Heart right ventricle (tissue), 16 donors: ENCODE measurements around the gene GLRA2. TPM values are rescaled to one million over a fixed set of nuclear protein-coding genes. Genes with fewer than 3 reads are reported as not detected.
A peak's percentile ranks its signal among the peaks of the same experiment; 100 is the strongest.

Experiments
- ATAC-seq, 8 donors: fragments of 200-7000 bp; cut with Tn5 transposase; one replicate each; pipeline ENCODE4 v1.9.1; 2020; ENCODE audit warnings: mild to moderate bottlenecking in 8 of 8, moderate library complexity in 8 of 8, moderate number of reproducible peaks in 1 of 8
- DNase-seq, 2 donors: peaks; one replicate each; pipeline ENCODE4 v3.0.0-alpha.2; 2020
- H3K27ac ChIP-seq, 10 donors: fragments of 200-600 bp; sonication (generic) in 2 of 10; one replicate each; pipeline versions ENCODE4 v1.5.0 to v1.8.0; 2020 to 2022; ENCODE audit warnings: mild to moderate bottlenecking in 3 of 10
- H3K27me3 ChIP-seq, 7 donors: fragments of 200-600 bp; one replicate each; pipeline ENCODE4 v1.8.0; 2021 to 2022; ENCODE audit warnings: mild to moderate bottlenecking in 2 of 7
- H3K36me3 ChIP-seq, 9 donors: fragments of 200-600 bp; sonication (generic) in 1 of 9; one replicate each; pipeline versions ENCODE4 v1.5.0 to v1.8.0; 2020 to 2022; ENCODE audit warnings: mild to moderate bottlenecking in 2 of 9
- H3K4me1 ChIP-seq, 9 donors: fragments of 200-600 bp; sonication (generic) in 1 of 9; one replicate each; pipeline versions ENCODE4 v1.5.0 to v1.8.0; 2020 to 2022; ENCODE audit warnings: mild to moderate bottlenecking in 4 of 9
- H3K4me3 ChIP-seq, 10 donors: fragments of 200-600 bp; sonication (generic) in 2 of 10; one replicate each; pipeline versions ENCODE4 v1.5.0 to v1.8.0; 2020 to 2022; ENCODE audit warnings: mild to moderate bottlenecking in 7 of 10, moderate library complexity in 2 of 10
- H3K9me3 ChIP-seq, 11 donors: fragments of 200-600 bp in 10 of 11; sonication (generic) in 2 of 11; one replicate each; pipeline versions ENCODE4 v1.5.0 to v1.8.0; 2013 to 2022; ENCODE audit warnings: mild to moderate bottlenecking in 2 of 11, control low read depth in 1 of 11, moderate library complexity in 1 of 11
- CTCF ChIP-seq, 9 donors: fragments of 200-600 bp; sonication (generic) in 2 of 9; IDR thresholded peaks; one replicate each; pipeline versions ENCODE4 v1.5.0 to v1.8.0; 2021 to 2022; ENCODE audit warnings: antibody characterized with exemption in 9 of 9, mild to moderate bottlenecking in 5 of 9, moderate library complexity in 1 of 9
- WGBS, 2 donors: extraction: QIAGEN DNeasy Blood & Tissue Kit; methylation state at CpG; one replicate each; pipeline ENCODE4 v1.1.7; 2013; ENCODE audit warnings: inconsistent platforms in 1 of 2; 5-methylcytosine and 5-hydroxymethylcytosine counted together
- intact Hi-C, 10 donors: fragments of 100-400 bp; cut with DNase I; formaldehyde crosslinking; loops; one replicate each; pipeline versions ENCODE4 v1.11.1 to v1.14.2; 2022
- long read RNA-seq, 3 donors: library from polyadenylated mRNA; unstranded; transcript quantifications; one replicate each; pipeline ENCODE4 v2.0.0, GENCODE V29; 2020 to 2021
- polyA plus RNA-seq, 2 donors: library from polyadenylated mRNA; stranded (reverse); fragments of 200-250 nt; gene quantifications; one replicate each; pipeline ENCODE4 v1.2.3, GENCODE V29; 2013
- total RNA-seq, 10 donors: library from RNA; stranded (reverse); fragmentation: NEBNext Ultra II Directional in 3 of 10; extraction: Animal tissue kit (Norgen Biotek cat#: 25700) in 3 of 10; gene quantifications; one replicate each; pipeline versions ENCODE4 v1.2.1 to v1.2.4, GENCODE V29; 2021 to 2023
- donor health status: Arrhythmogenic right ventricular cardiomyopathy.
- donor health status: ischemic (EF 13 %, LVEDD 7.1; RV severe dilation, severe dysfunction).
- donor health status: healthy with polysubstance abuse.
- donor health status: DM: no; HTN: yes; CAD: no.
- donor health status: DM: no; HTN: no; CAD: no.
- donor health status: ischemic (EF 25% LVEDD 6.9; RV normal size, moderate dysfunction).
- donor health status: ischemic (EF 25% LVEDD 5.7; RV mildly dilated, moderate dysfunction).
- donor health status: healthy.
- donor health status: DM: yes; HTN: yes; CAD: no.
- donor health status: Ischemic cardiomyopathy.
- donor health status: ischemic (EF 35%, LVEDD 5.7; RV mildly dilated, moderate dysfunction).
- donor health status: nonischemic (EF 11% LVEDD 7.7; RV severe dilation, severe dysfunction).
- donor health status: DM: yes; HTN: yes; CAD: no.
- donor health status: PGD.
- donor health status: ischemic (EF 29% LVEDD 5.4; RV normal size, mild dysfunction).
- donor health status: nonischemic (EF 23%, LVEDD 6.1; RV moderate dilation, normal function).

The GLRA2 gene
- total RNA-seq (not detected), polyA plus RNA-seq (not detected)
- long read RNA-seq, donor 1, result 0 reads
- long read RNA-seq, donor 2, result 0 reads
- long read RNA-seq, donor 3, result 0 reads

- Histone ChIP-seq H3K27me3 (peaks cover 0 to 36% (median 0%) of the 10 kb centered on the region in 7 donors), H3K9me3 (no peaks in the 10 kb centered on the region), H3K4me1 (no peaks in the 10 kb centered on the region), H3K36me3 (no peaks in the 10 kb centered on the region), H3K4me3 (no peak within 1 kb of the TSS), H3K27ac (no peak within 1 kb of the TSS)
- 5 to 6% methylated on average over 17 of the region's 17 CpGs for whole genome bisulfite sequencing, 2 donors
- no peak for DNase-seq
- no peak for TF ChIP-seq CTCF (IDR thresholded peaks at IDR 0.05)
- no peak for ATAC-seq
- intact Hi-C loops, result loop anchor here in 4 of 10 donors (5.0 to 10.0 kb wide), 2 partner anchors 67 to 435 kb away; no protein-coding TSS in a partner anchor
These were observed at the start of gene GLRA2 for GRCh38 chrX:14529290-14529989. GLRA2 (plus strand) TSS chrX:14529536; CDS start chrX:14530058, 522 bp downstream.

DNA sequence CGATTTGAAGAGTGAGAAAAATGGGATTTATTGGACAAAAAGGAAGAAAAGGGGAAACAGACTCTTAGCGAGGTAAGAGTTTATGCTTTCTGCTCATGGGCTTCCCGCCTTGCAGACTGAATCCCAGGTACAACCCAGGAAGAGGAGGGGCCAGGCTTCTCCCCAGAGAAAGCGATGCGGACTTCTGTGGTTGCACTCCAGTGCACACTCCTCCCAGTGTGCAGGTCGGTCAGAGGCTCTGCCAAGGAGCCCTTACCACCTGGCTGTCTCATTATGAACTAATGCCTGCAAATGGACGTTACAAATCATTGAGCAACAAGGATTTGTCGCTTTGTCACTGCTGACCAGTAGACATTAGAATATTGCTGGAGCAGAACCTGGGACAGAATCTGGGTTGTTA is 39.9 kb upstream of the GLRA2 start:
- Histone ChIP-seq H3K9me3 (no peaks in the 10 kb centered on the region), H3K27me3 (peaks cover 0 to 19% (median 0%) of the 10 kb centered on the region in 7 donors), H3K4me3 (no peak overlapping the region), H3K4me1 (no peaks in the 10 kb centered on the region), H3K27ac (no peak overlapping the region), H3K36me3 (no peaks in the 10 kb centered on the region)
- DNase-seq, result no peak
- intact Hi-C loops, result no loop called here
- 80% methylated on average over 8 of the region's 8 CpGs for WGBS, 2 donors
- no peak for ATAC-seq
- no peak for TF ChIP-seq CTCF (IDR thresholded peaks at IDR 0.05)

DNA sequence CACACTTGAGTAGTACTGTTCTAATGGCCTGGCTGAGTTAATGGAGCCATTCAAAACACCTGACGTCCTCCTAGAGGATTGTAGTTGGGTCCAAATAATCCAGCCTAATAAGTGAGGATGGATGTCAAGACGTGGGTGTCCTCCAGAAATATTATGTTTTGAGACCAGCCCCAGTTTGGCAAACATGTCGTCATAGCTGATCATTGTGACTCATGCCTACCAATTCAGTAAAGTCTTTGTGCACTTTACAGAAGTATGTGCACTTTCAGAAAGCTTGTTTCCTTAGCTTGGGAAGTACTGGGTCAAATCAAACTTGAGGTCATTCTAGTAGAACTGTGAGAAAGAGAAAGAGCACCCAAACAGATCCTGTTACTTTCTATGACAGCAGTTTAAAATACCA is 37.6 kb upstream of the GLRA2 start:
- H3K27ac ChIP-seq, result no peak overlapping the region
- DNase-seq, result no peak
- H3K27me3 ChIP-seq, result peaks cover 0 to 19% (median 0%) of the 10 kb centered on the region in 7 donors
- ATAC-seq, result no peak
- 63 to 69% methylated on average over 3 of the region's 3 CpGs for WGBS, 2 donors
- peaks cover 0 to 4% (median 0%) of the 10 kb centered on the region in 9 donors for H3K4me1 ChIP-seq
- intact Hi-C loops, result no loop called here
- no peak overlapping the region for H3K4me3 ChIP-seq
- no peaks in the 10 kb centered on the region for H3K9me3 ChIP-seq
- no peaks in the 10 kb centered on the region for H3K36me3 ChIP-seq
- TF ChIP-seq CTCF (IDR thresholded peaks at IDR 0.05), result no peak

GRCh38 chrX:14496674-14497073 is 32.7 kb upstream of the GLRA2 start:
- 52 to 61% methylated on average over 3 of the region's 3 CpGs for WGBS, 2 donors
- Histone ChIP-seq H3K4me1 (peaks cover 0 to 9% (median 0%) of the 10 kb centered on the region in 9 donors), H3K9me3 (no peaks in the 10 kb centered on the region), H3K36me3 (no peaks in the 10 kb centered on the region), H3K27me3 (peaks cover 0 to 7% (median 0%) of the 10 kb centered on the region in 7 donors), H3K27ac (peak overlapping the region in 7 of 10 donors; percentile 15 to 79 (median 65)), H3K4me3 (peak overlapping the region in 6 of 10 donors; percentile 32 to 42 (median 36))
- DNase-seq (no peak), ATAC-seq (no peak)
- no peak for TF ChIP-seq CTCF (IDR thresholded peaks at IDR 0.05)
- intact Hi-C loops, result loop anchor here in 2 of 10 donors (2.0 to 5.0 kb wide), 2 partner anchors 26 to 754 kb away; no protein-coding TSS in a partner anchor
